ENCODE measurements around the gene GRID2. TPM values are rescaled to one million over a fixed set of nuclear protein-coding genes. Genes with fewer than 3 reads are reported as not detected.
A peak's percentile ranks its signal among the peaks of the same experiment; 100 is the strongest.

The GRID2 gene
- total RNA-seq, 3 donors from 2014 or later, result 0.44 TPM; not detected in 2

- Histone ChIP-seq H3K4me1 (ENCODE audit: low read depth) (no peaks in the 10 kb centered on the region), H3K4me3 (no peak overlapping the region), H3K9me3 (no peaks in the 10 kb centered on the region), H3K36me3 (ENCODE audit: low read depth) (no peaks in the 10 kb centered on the region)
- DNase-seq, result peak in 1 of 3 donors; percentile 2
- TF ChIP-seq, protein P1, sequence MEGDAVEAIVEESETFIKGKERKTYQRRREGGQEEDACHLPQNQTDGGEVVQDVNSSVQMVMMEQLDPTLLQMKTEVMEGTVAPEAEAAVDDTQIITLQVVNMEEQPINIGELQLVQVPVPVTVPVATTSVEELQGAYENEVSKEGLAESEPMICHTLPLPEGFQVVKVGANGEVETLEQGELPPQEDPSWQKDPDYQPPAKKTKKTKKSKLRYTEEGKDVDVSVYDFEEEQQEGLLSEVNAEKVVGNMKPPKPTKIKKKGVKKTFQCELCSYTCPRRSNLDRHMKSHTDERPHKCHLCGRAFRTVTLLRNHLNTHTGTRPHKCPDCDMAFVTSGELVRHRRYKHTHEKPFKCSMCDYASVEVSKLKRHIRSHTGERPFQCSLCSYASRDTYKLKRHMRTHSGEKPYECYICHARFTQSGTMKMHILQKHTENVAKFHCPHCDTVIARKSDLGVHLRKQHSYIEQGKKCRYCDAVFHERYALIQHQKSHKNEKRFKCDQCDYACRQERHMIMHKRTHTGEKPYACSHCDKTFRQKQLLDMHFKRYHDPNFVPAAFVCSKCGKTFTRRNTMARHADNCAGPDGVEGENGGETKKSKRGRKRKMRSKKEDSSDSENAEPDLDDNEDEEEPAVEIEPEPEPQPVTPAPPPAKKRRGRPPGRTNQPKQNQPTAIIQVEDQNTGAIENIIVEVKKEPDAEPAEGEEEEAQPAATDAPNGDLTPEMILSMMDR (IDR thresholded peaks at IDR 0.05), result no peak
- peak; percentile 88 for ATAC-seq
- intact Hi-C loops (cut with DNase I, micrococcal nuclease), result no loop called here
These were observed 1342.6 kb downstream of the GRID2 start for GRCh38 chr4:93646233-93646930.

- intact Hi-C loops (cut with DNase I, micrococcal nuclease), result no loop called here
- TF ChIP-seq, protein P1 (IDR thresholded peaks at IDR 0.05), result no peak
- Histone ChIP-seq H3K4me3 (no peak overlapping the region), H3K36me3 (ENCODE audit: low read depth) (no peaks in the 10 kb centered on the region), H3K9me3 (no peaks in the 10 kb centered on the region), H3K4me1 (ENCODE audit: low read depth) (no peaks in the 10 kb centered on the region)
- no peak for ATAC-seq
- DNase-seq, result no peak
These were observed 1344.5 kb downstream of the GRID2 start for GRCh38 chr4:93648258-93648657.

GRCh38 chr4:93649828-93650227 lies 1346.1 kb downstream of the GRID2 start:
- ATAC-seq (no peak), DNase-seq (no peak)
- intact Hi-C loops (cut with DNase I, micrococcal nuclease), result no loop called here
- Histone ChIP-seq H3K36me3 (ENCODE audit: low read depth) (no peaks in the 10 kb centered on the region), H3K4me3 (no peak overlapping the region), H3K4me1 (ENCODE audit: low read depth) (no peaks in the 10 kb centered on the region), H3K9me3 (no peaks in the 10 kb centered on the region)
- TF ChIP-seq, protein P1 (IDR thresholded peaks at IDR 0.05), result no peak

DNA sequence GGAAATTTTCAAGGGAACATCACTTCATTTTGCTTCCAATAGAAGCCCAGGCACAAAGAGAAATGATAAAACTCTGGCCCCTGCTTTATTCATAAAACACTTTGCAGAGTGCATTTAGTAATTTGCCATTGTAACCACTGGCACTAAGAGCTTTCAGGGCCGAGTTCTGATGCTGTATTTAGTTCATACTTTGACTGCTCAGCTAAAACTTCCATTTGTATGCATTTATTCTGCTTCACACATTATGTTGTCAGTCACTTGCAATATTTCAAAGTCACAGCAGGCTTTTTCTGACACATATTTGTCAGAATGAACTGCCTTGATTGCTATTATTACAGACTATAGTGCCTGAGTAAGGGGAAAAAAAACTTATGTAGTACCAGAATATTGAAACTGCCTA lies 1350.4 kb downstream of the GRID2 start:
- Histone ChIP-seq H3K9me3 (no peaks in the 10 kb centered on the region), H3K4me1 (ENCODE audit: low read depth) (no peaks in the 10 kb centered on the region), H3K36me3 (ENCODE audit: low read depth) (no peaks in the 10 kb centered on the region), H3K4me3 (no peak overlapping the region)
- intact Hi-C loops (cut with DNase I, micrococcal nuclease), result no loop called here
- DNase-seq (no peak), ATAC-seq (no peak)
- TF ChIP-seq, protein P1 (IDR thresholded peaks at IDR 0.05), result no peak

DNA sequence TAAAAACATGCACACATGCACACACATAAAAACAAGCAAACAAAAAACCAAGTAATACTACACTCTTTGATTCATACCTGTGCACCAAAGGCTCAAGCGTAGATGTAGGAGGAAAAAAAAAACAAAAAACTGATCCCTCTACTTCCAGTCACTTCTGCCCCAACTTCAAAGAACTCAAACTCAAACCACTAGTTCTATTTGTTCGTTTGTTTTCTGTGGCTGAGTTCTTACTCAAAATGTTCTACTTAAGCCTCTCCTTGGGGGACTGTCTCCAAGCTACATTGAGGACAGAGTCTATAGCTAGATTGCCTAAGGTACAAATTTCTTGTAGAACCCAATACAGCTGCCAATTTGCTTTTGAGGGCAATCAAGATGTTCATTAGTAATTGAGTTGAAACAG lies 1353.8 kb downstream of the GRID2 start:
- H3K4me3 ChIP-seq, result no peak overlapping the region
- DNase-seq (no peak), ATAC-seq (no peak)
- H3K9me3 ChIP-seq, result no peaks in the 10 kb centered on the region
- no peaks in the 10 kb centered on the region for H3K36me3 ChIP-seq (ENCODE audit: low read depth)
- H3K4me1 ChIP-seq (ENCODE audit: low read depth), result no peaks in the 10 kb centered on the region
- TF ChIP-seq, protein P1 (IDR thresholded peaks at IDR 0.05), result no peak
- intact Hi-C loops (cut with DNase I, micrococcal nuclease), result no loop called here

All from mucosa of descending colon (tissue), 3 donors.